SH-SY5Y (cell line): Measurements from ENCODE around the gene ZBTB47.

Source experiments
- GATA2 ChIP-seq: IDR thresholded peaks from 2 replicates; pipeline ENCODE4 v1.6.1; 2011; ENCODE audit warnings: mild to moderate bottlenecking, low read depth, low read length
- GATA3 ChIP-seq: IDR thresholded peaks from 2 replicates; pipeline ENCODE4 v1.6.1; 2011; ENCODE audit warnings: low read depth, mild to moderate bottlenecking, low read length, moderate library complexity

GRCh38 chr3:42713747-42714146, 60.2 kb downstream of the ZBTB47 start:
- TF ChIP-seq GATA2, result no peak
- no peak for TF ChIP-seq GATA3
